ENCODE measurements around the gene FKBP8. TPM values are rescaled to one million over a fixed set of nuclear protein-coding genes. Genes with fewer than 3 reads are reported as not detected.
A peak's percentile ranks its signal among the peaks of the same experiment; 100 is the strongest.
"Not testable (repeated sequence)": the region's sequence is repeated elsewhere in the genome, so short reads cannot be mapped to it uniquely, and the experiment has no call there.

The FKBP8 gene
- total RNA-seq, 1 donor from 2014 or later, result 186 TPM

DNA sequence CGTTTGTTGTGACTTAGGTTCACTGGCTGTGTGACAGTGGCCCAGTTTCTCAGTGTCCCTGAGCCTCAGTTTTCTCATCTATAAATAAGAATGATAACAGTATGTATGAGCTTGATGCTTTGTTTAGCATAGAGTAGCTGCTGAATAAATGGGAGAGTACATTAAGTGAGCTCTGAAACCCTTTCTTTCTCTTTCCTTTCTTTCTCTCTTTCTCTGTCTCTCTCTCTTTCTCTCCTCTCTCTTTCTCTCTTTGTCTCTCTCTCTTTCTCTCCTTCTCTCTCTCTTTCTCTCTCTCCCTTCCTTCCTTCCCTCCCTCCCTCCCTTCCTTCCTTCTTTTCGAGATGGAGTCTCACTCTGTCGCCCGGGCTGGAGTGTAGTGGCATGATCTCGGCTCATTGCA, 16.3 kb upstream of the FKBP8 start:
- DNase-seq (ENCODE audit: low read depth, low spot score), result no peak

DNA sequence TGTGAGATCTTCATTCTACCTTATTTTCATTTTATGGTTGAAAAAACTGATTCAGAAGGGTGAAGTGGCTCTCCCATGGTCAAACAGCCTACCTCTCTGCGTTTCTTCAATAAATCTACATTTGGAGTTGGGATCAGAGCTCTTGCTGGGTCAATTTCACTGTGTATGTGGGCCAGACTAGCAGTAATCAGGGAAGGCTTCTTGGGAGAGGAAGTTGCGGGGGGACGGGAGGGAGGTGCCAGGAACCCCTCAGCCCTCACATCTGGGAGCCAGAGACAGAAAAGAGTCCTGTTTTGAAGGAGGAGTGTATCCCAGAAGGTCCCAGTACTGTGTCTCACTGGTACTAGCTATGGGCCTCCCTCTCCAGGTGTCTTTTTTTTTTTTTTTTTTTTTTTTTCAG, 15.2 kb upstream of the FKBP8 start:
- no peak for DNase-seq (ENCODE audit: low read depth, low spot score)

DNA sequence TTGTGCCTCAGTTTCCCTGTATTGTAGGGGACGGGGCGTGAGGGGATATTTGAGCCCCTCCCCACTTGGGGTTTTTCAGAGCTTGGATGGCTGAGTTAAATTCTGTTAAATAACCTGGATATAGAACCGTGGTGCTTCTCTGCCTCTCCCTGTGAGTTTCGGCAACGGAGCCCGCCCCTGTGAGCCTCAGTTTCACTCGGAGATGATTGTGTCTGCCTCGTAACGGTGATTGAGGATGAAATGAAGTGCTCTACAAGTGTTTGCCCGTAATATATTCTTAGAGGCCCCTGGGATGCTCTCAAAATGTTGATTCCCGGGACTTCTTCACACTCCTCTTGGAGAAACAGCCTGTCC, 14.8 kb upstream of the FKBP8 start:
- no peak for DNase-seq (ENCODE audit: low read depth, low spot score)

DNA sequence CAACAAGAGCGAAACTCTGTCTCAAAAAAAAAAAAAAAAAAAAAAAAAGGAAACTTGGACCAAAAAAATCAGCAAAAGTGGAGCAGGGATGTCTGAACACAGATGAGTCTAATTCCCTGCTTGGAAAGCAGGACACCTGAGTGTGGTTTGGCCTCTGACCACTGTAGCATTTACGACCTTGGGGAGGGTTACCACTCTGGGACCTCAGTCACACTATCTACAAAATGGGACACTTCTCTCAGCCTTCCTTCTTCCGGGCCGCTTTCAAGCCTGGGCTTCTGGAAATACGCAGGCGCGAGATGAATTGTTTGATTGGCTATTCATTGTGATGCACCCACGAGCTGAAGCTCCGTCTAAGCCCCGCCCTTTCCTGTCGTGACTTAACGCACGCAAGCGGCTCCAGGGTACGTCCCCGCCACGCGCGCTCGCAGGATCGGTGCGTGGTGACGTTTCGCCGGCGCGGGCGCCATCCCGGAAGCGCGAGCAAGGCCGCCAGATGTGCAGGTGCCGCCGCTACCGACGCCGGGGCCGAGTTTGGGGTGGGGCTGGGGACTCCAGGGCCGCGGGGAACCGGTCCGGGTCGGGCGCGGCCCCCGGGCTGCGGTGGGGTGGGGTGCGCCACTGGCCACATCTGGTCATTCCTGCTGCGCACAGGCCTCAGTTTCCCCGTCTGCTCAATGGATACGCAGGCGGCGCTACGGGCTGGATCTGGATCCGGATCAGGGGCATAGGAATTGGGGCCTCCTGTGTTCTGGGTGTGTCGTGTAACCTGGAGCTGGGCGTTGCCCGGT, 14.2 kb upstream of the FKBP8 start, which contains the start of gene KXD1:
Gene KXD1, plus strand, starts transcription at position 460 of the 791 bp plus-strand sequence. CDS start 4,187 bp downstream, outside the sequence.
- peak; percentile 98 for DNase-seq (ENCODE audit: low read depth, low spot score)

DNA sequence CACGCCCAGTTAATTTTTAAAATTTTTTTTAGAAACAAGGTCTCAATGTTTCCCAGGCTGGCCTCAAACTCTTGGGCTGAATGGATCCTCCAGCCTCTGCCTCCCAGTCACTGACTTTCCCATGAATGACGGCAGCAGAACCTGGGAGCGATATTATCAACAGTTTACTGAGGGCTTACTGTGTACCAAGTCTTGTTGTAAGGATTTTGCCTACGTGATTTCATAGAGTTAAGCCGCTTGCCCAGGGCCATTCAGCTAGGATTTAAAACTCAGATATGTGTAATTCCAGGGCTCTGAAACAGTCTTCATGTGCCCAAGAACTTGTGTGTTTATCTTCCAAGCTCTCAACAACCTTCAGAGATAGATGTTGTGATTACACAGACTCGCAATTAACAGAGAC, 8.3 kb upstream of the FKBP8 start:
- DNase-seq (ENCODE audit: low read depth, low spot score), result no peak

DNA sequence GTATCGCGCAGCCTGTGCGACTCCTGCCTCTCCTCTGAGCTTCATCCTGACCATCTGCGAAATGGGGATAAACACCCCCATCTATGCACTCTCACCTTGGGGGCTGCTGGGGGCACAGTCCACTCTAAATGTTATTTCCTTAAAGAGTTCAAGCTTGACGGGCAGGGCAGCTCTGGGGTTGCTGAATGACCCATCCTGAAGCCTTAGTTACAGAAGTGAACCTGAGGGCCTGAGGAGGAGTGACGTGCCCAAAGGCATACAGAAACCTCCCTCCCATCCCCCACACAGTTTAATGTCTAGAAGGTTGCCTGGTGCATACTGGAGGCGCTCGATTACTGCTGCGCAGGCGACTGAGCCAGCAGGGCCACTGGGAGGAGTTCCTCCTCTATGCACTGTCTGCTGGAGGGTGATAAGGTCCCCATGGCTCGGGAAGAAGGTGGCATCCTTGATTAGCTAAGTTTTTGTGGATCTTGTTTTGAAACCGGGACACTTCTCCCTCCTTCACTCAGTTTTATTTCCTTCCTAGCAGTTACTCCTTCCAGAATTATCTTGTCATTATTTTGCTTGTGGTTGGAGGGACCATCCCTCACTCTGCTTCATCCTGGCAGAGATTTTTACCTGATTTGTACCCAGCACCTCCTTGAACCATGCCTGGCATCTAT, 572 bp upstream of the FKBP8 start:
- no peak for DNase-seq (ENCODE audit: low read depth, low spot score)

DNA sequence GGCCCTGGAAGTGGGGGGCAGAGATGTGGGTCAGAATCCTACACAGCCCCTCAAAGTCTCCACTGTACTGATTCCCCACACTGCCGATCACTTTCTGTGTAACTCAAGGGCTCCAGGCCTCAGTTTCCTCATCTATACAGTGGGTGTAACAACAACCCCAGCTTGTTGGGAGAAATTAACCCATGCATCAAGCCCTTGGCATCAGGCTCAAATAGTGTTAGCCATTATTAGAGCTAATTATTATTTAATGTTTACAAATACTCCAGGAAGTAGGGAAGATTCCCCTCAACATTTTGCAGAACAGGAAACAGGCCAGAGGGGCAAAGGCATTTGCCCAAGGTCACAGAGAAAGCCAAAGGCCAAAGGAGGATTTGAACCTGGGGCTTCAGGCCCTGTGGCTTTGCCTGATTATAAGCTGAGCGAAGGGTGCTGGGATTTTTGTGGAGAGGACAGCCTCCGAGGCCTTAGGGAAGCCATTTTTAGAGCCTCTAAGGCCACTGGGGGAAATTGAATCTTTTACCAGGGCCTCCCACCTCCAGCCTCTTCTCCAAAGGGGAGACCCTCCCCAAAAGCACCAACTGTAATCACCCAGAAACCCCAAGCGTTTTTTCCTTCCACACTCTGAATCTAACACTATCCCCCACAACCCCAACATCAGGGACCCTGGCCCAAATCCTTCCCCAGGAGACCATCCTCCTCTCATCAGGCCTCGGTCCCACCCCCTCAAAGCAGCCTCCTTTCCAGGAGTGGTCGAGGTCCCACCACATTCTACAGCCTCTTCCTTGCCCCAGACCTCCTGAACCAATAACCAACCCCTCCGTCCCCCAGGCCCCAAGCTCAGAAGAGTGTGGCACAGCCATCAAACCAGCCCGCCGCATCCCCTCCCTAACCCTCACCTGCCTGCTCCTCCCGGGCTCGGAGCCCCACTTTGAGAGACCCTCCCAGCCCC, 1.1 kb downstream of the FKBP8 start:
- no peak for DNase-seq (ENCODE audit: low read depth, low spot score)

DNA sequence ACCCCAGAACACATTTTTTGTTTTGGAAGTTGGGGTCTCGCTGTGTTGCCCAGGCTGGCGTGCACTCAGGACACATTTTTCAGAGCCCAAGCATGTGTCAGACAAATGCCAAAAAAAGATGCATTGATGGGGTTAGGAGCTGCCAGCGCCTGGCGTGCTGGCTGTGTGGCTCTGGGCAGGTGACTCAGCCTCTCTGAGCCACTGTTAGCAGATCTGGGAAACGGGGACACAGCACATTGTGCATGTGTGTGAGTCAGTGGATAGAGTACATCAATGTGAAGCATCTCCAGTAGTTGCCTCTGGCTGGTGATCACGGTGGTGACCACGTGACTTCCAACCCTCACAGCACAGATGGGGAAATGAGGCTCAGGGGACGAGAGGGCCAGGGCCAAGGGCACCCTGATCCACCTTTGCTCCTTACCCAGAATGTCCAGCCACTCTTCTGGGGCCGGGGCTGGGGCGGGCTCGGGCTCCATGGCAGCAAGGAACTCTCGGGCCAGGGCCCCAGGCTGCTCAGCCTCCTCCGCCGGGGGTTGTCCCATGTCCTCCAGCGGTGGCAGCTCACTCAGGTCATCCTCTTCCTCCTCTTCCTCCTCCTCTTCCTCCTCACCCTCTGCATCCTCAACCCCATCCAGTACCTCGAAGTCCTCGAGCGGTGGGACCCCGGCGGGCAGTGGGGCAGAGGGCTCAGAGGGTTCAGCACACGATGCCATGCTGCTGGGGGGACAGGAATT, 1.9 kb downstream of the FKBP8 start:
- DNase-seq (ENCODE audit: low read depth, low spot score), result no peak

DNA sequence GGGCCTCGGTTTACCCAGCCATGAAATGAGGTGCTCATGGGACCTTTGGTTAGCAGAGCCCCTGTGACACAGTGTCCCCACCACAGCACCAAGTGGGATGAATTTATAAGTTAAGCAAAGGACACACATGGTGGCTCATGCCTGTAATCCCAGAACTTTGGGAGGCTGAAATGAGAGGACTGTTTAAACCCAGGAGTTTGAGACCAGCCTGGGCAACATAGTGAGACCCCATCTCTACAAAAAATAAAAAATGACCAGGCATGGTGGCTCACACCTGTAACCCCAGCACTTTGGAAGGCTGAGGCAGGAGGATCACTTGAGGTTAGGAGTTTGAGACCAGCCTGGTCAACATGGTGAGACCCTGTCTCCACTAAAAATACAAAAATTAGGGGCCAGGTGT, 3.2 kb downstream of the FKBP8 start:
- DNase-seq (ENCODE audit: low read depth, low spot score), result not testable (repeated sequence)

DNA sequence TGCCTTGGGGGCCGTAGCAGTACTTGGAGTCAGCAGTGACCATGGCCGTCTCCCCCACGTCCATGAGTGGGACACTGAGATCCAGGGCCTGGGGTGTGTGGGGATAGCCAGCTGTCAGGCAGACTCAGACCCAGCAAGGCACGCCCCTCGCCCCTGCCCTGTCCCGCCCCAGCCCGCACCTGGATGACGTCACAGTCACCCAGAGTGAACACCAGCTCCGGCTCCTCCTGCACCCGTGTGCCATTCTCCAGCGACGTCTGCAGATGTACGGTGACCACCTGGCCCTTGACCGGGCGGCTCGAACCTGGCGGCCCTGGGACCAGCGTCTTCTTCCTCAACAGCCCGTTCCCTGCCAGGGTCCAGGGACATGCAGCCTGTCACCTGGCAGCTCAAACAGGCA, 4.0 kb downstream of the FKBP8 start:
- DNase-seq (ENCODE audit: low read depth, low spot score), result no peak

DNA sequence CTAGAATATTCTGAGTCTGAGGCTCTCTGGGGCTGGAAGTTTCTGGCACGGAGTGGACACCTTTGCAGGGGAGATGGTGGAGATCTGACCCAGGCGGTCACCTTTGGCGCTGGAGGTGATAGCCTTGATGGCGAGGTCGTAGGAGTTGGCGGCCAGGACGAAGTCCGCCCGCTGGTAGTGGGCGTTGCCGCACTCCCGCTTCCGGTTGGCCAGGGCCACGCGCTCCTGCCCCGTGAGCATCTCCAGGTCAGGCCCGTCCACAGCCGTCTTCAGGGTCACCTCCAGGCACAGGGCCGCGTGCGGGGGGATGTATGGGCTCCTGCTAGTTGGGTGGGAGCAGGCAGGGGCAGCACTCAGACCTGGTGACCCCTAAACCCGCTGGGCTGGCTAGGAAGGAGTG, 5.3 kb downstream of the FKBP8 start:
- no peak for DNase-seq (ENCODE audit: low read depth, low spot score)

DNA sequence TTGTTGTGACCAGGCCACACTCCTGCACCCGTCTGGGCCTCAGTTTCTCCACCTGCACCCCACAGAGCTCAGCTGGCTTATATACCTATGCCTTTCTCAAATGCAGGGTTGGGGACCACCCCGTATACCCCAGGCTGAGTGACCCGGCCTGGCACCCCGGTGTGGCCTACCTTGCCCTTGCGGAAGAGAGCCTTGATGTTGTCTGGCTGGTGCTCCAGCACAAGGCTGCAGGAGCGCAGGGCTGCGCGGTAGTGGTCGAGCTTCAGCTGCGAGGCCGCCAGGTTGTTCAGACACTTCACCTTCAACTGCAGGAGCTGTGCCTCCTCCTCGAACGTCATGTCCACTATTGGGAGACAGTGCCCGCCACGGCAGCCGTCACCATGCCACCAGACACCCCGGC, 5.9 kb downstream of the FKBP8 start:
- DNase-seq (ENCODE audit: low read depth, low spot score), result no peak

DNA sequence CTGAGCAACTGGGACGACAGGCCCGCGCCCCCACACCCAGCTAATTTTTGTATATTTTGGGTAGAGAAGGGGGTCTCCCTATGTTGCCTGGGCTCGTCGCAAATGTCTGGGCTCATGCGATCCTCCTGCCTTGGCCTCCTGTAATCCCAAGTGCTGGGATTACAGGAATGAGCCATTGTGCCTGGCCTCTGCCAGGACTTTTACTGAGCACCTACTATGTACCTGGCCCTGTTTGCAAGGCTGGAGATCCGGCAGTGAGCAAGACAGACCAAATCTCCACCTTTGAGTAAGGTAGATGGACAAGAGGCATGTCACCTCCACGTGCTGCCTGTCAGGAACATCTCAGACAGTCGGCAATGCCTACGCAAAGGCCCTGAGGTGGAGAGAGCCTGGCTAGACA, 6.9 kb downstream of the FKBP8 start:
- no peak for DNase-seq (ENCODE audit: low read depth, low spot score)

DNA sequence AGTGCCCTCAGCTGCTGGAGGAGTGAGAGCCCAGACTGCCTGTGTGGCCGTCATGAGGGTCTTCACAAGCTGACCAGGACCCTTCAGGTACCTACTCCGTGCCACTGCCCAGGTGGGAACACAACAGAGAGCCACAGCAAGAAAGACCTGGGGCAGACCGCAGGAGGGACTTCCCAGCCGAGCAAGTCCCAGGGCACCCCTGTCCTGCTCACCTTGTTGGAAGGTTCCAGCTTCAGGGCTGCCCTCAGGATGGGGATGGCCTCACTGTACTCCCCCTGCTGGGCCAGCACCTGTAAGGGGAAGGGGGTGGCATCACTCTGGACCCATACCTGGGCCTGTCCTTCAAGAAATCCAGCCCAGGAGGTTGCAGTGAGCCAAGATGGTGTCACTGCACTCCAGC, 10.3 kb downstream of the FKBP8 start:
- no peak for DNase-seq (ENCODE audit: low read depth, low spot score)

DNA sequence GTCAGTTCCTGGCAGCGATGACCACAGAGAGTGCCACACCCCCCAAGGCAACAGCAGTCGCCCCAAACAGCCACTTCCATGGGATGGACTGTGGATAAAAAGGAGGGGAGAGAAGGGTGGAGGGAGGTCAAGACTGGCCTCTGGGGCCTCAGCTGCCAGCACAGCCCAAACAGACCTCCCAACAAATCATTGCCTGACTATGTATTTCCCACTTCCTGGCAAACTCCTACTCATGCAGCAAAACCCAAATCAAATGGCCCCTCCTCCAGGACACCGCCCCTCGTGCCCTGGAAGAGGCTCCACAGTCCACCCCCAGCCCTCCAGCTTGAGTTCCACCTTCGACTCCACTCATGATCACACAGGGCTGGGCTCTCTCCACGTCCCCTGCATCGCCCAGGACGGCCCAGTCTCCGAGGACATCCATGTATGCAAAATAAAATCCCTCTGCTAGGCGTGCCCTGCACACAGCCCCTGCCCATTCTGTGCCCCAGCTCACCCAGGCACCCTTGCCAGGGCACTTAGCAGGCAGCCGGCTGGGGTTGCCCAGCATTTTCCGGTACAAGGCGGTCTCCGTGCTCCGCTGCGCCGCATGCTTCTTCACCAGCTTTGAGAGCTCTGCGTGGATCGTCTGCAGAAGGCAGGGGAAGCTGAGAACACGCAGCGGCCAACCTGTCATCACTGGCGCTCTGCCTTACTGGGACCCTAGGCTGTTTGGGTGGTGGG, 11.0 kb downstream of the FKBP8 start:
- no peak for DNase-seq (ENCODE audit: low read depth, low spot score)

DNA sequence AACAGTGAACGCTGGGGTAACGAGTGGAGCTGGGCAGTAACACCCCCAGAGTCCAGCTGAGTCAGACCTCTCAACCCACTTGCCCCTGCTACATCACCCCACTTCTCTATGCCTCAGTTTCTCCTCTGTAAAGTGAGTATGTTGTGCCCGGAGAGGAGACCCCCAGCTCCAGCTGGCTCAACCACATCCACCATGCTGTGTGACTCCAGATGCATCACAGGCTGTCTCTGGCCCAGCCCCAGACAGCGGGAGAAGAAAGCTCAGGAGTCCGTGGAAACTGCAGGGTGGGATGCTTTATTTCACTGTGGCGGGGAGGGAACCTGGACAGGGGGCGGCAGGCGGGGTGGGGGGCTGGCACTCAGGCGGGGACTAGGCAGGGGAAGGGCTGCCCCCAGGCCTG, 11.9 kb downstream of the FKBP8 start:
- DNase-seq (ENCODE audit: low read depth, low spot score), result no peak

DNA sequence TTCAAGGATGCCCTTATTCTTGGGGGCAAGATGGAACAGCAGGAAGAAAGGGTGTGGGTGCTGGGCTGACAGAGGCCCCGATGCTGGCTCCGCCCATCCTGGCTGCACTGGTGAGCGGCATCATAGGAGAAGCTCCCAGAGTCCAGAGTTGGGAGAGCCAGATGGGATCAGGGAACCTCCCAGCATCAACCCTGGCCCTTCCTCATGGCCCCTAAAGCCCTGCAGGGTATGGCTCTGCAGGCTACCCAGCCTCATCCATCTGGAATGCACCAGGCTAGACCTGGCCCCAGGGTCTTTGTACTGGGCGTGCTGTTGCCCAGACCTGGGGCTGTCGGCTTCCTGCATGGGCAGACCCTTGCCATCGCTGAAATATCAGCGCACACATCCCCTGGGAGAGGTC, 13.6 kb downstream of the FKBP8 start:
- DNase-seq (ENCODE audit: low read depth, low spot score), result no peak

DNA sequence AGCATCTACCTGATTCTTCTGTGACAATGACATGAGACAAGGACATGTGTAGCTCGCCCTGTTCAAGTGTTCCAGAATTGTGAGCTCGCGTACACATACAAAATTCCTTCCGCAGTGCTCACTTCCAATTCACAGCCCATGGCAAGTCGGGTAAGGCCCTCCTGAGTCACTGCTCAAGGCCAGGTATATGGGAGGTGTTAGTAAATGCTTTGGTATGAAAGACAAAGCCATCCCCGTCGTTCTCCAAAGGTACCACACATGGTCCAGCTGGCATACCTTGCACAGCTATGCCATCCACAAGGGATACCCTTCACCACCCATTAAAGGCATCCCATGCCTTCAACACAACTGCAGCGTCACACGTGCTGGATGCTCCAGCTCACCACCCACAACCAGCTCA, 17.1 kb downstream of the FKBP8 start:
- DNase-seq (ENCODE audit: low read depth, low spot score), result no peak

DNA sequence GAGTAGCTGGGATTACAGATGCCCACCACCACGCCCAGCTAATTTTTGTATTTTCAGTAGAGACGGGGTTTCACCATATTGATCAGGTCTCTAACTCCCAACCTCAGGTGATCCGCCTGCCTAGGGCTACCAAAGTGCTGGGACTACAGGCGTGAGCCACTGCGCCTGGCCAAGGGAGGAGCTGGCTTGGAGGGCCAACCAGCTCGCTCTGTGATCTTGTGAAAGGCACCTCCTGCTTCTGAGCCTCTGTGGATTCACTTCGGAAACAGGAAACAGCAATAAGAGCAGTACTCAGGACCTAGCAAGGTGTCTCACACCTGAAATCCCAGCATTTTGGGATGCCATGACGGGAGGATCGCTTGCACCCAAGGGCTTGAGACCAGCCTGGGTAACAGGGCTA, 19.5 kb downstream of the FKBP8 start:
- no peak for DNase-seq (ENCODE audit: low read depth, low spot score)

DNA sequence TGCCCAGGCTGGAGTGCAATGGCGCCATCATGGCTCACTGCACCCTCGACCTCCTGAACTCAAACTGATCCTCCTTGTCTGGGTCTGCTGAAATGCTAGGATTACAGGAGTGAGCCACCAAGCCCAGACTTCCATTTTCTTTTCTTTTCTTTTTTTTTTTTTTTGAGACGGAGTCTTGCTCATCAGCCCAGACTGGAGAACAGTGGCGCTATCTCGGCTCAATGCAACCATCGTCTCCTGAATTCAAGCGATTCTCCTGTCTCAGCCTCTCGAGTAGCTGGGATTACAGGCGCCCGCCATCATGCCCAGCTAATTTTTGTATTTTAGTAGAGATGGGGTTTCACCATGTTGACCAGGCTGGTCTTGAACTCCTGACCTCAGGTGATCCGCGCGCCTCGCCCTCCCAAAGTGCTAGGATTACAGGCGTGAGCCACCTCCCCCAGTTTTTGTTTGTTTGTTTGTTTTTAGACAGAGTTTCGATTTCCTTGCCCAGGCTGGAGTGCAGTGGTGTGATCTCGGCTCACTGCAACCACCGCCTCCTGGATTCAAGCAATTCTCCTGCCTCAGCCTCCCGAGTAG, 20.4 kb downstream of the FKBP8 start:
- DNase-seq (ENCODE audit: low read depth, low spot score), result not testable (repeated sequence)

All from pulmonary artery endothelial cell (primary cell).